Stimulated activated CD4-positive, alpha-beta T cell treated with anti-CD3 and anti-CD28 coated beads, Interleukin-15, amount 100 ng/mL, for 24 hours (primary cell): ENCODE results near the gene SORBS2.

ENCODE experiments used
- DNase-seq: peaks from one replicate; pipeline ENCODE4 v3.0.0-alpha.2; 2020

The SORBS2 gene

DNA sequence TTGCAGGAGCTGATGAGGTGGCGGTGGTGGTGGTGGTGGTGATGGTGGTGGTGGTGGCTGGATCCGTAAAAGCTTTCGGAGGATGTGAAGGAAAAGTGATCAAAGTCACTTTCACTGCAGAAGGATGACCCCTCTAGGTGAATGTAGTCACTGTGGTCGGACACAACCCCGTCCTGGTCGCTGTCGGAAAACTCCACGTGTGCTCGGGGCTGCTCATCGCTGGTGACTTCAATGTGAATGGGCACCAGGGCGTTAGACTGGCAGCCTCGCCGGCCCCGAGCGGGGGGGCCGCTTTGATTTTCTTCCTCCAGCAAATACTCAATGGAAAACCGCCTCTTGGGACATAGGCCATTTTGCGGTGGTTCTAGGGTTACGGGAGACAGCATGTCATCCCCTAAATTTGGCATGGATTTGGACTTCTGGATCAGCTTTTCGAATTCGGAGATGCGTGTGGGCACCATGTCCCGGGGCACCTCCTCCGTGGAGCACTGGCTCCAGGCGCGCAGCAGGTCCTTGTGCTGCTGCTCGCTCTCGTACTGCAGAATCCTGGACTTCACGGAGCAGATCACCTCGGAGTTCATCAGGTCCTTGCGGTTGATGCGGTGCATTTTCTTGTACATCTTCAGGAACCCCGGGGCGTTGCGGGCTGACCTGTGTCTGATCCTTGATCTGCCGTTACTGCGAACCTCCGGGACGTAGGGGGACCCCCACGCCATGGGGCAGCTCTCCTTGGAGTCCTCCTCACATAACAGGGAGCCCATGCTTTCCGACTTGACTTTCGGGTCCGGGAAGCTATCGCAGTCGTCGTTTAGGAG is 188.3 kb downstream of the SORBS2 start:
- no peak for DNase-seq

DNA sequence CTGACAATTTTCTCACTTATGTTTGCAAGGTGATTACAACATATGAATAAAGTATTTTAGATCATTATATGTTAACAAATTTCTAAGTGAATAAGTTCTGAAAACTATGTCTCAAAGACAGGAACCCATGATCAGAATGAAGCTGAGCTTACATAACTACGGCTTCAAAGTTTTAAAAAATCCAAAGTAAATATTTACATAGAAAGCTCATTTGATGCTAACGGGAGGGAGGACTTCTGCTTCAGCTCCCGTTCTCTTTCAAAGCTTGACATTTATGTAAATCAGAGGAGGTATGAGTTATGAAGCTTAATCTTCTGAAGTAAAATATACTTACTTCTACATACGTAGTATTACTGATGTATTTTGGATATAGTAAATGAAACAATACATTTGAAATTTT is 203.8 kb downstream of the SORBS2 start:
- DNase-seq: no peak

DNA sequence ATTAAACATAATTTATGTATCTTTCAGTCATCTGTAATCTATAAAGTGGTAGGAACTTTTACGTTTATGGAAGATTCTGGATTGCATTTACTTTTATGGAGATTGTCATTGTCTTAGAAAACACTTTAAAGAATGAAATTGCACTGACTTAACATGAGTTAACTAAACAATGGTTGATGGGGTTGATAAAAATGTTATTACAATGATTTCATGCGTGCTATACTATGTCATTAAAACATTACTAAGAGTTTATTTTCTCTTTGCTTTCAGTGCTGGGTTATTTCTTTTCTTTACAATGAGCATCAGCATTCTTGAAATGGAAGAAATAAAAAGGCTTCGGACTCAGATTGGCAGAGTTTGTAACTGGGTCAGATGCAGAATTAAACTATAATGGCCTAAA is 209.6 kb downstream of the SORBS2 start:
- DNase-seq: no peak

GRCh38 chr4:185600801-185601434 is 211.1 kb downstream of the SORBS2 start:
- no peak for DNase-seq

GRCh38 chr4:185599553-185600243 is 212.3 kb downstream of the SORBS2 start:
- DNase-seq: no peak

DNA sequence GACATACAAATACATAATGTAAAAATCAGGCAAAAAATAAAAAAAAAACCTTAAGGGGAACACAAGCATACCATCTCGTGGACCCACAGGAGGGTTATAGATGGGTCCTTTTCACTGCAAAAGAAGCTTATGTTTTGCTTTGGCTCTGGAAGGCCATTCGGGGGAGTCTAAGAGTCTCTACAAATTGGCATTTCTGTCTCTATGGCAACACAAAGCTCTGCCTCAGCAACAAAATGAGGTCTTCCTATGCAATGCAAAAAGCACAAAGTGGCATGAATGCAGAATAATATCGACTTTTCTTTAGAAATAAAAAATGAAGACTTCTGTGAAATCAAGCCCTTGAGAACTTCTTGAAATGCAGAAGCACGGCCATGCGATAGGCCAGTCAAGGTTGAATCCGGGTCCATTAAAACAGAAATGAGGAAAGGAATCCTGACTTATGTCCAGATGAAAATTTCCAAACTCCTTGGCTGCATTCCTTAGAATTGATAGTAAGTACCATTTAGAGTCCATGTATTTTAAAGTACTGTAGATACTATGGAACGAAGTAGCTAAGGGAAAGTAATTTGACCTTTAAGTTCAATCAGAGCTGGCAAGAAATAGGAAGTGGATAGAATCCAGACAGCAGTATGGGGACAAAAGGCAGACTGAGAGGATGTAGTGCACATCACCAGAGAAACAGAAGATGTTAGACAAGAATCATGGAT is 213.0 kb downstream of the SORBS2 start:
- no peak for DNase-seq

GRCh38 chr4:185597532-185598188 is 214.3 kb downstream of the SORBS2 start:
- DNase-seq: peak; percentile 77

- DNase-seq: no peak
Observed at GRCh38 chr4:185592845-185593488, 219.0 kb downstream of the SORBS2 start.

- no peak for DNase-seq
Observed at GRCh38 chr4:185592438-185592837, 219.6 kb downstream of the SORBS2 start.

DNA sequence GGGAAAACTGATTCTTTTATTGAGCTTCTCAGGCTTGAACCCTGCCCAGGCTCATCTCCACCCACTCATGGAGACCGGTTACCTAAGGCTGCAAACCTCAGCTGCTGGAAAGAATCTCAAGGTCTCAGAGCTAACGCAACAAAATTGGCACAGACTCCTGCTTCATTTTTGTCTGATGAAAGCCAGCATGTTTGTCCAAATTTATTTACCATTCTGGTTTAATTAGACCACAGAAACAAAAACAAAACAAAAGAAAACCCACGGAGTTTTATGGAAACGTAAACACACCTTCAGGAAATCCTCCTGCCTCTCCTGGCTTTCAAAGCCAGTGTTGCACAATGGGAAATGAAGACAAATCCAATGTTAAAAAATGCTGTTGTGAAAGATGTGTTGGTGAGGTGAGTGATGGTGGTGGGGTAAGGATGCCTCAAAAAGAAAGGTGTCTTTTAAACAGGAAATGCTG is 220.3 kb downstream of the SORBS2 start:
- DNase-seq: no peak

GRCh38 chr4:185590982-185591381 is 221.0 kb downstream of the SORBS2 start:
- no peak for DNase-seq

DNA sequence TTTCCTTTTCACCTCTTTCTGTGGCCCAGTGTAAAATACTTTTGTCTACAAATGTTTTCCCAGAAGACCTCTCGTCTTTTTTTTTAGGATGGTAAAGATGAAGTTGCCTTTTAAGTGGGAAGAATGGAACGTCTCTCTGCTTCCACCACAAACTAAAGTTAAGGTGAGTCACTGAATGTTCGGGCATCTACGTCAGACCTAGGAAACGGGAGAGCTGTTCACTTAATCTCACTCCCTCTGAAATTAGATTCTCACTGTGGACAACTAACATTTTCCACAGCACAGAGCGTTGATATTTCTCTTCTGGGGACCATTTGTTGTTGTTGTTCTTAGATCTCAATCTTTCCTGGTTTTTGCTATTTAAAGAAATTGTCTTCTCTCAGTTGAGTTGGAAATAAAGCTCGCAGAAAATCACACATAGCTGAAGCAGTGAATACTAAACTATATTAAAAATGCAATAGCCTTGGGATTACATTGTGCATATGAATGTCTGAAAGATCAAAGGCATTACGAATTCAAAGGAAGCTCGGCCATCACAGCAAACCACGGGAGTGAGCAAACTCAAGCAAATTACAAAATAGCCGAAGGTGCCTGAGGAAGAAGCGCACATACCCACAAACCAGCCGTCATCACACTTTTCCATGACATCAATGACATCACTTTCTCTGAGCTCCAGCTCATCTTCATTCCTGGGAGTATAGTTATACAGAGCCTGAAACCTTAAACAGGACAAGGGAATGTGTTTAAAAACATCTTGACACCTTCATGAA is 222.7 kb downstream of the SORBS2 start:
- DNase-seq: no peak

GRCh38 chr4:185587427-185588161 is 224.4 kb downstream of the SORBS2 start:
- DNase-seq: peak; percentile 87

DNA sequence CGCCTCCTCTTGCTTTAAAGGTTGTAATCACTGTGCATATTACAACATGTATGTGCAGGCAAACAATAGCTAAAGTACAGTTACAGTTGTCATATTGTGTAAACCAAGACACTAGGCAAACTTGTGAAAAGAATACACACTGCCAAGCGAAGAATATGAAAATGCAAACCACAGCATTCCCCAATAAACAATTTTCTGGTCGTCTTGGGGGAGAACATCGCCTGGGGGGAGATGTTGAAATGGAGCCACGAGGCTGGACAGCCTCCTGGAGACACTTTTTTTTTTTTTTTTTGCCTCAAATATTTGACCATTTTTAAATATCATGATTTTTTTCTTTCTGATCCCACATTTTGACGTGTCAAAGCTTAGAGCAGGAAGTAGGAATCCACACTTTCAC is 225.0 kb downstream of the SORBS2 start:
- DNase-seq: no peak

DNA sequence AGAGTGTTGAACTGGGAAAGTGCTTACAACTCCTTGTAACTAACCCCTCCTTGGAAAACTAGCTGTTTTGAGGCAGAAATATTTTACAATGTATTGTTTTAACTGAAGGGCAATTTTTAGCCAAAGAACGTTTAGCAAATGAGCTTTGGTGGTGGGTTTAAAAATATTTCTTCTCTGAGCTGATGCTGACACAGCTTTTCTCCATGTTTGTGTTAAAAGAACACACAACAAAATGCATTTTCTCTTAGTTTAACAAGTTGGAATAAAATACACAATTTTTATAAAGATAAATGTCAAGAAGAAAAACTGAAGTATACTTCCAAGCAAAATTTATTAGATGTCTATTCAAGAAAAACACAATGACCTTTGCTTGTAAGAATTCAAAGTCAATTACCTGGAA is 226.8 kb downstream of the SORBS2 start:
- DNase-seq: no peak

- DNase-seq: no peak
Observed at GRCh38 chr4:185583813-185584212, 228.2 kb downstream of the SORBS2 start.

- no peak for DNase-seq
Observed at GRCh38 chr4:185582651-185583400, 229.2 kb downstream of the SORBS2 start.

DNA sequence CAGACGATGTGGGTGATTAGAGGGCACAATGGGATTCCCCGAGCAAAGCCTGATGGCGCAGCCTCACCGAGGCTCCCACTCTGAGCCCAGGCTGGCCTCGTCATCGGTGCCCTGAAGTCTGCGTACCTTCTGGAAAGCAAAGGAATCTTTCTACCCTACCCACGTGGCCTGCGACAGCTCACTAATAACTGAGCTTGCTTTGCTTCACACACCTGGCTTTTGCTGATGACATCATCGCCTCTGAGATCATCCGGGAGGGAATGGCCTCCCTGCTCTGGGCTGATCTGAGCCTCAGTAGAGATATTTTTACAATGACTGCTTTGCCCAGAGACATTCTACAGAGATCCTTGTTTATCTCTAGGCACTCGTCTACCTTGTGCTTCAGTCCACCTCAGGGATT is 231.3 kb downstream of the SORBS2 start:
- DNase-seq: no peak

GRCh38 chr4:185578284-185578683 is 233.7 kb downstream of the SORBS2 start:
- no peak for DNase-seq
